GM18951 (cell line): Measurements from ENCODE around the gene ABCE1.
A peak's percentile ranks its signal among the peaks of the same experiment; 100 is the strongest.

Source experiments
- POLR2A ChIP-seq: IDR thresholded peaks from 4 replicates; pipeline ENCODE4 v1.6.1; 2011; ENCODE audit warnings: mild to moderate bottlenecking; ENCODE audit not compliant: insufficient read length, insufficient read depth; ENCODE audit errors: extremely low read depth
- in situ Hi-C: fragments of 300-500 bp; cut with MboI; formaldehyde crosslinking; loops from one replicate; pipeline ENCODE4 v1.12.0; 2022; ENCODE audit warnings: low sequenced_read_pairs, mixed read lengths, inconsistent platforms; ENCODE audit not compliant: unreplicated experiment

ABCE1 gene

DNA sequence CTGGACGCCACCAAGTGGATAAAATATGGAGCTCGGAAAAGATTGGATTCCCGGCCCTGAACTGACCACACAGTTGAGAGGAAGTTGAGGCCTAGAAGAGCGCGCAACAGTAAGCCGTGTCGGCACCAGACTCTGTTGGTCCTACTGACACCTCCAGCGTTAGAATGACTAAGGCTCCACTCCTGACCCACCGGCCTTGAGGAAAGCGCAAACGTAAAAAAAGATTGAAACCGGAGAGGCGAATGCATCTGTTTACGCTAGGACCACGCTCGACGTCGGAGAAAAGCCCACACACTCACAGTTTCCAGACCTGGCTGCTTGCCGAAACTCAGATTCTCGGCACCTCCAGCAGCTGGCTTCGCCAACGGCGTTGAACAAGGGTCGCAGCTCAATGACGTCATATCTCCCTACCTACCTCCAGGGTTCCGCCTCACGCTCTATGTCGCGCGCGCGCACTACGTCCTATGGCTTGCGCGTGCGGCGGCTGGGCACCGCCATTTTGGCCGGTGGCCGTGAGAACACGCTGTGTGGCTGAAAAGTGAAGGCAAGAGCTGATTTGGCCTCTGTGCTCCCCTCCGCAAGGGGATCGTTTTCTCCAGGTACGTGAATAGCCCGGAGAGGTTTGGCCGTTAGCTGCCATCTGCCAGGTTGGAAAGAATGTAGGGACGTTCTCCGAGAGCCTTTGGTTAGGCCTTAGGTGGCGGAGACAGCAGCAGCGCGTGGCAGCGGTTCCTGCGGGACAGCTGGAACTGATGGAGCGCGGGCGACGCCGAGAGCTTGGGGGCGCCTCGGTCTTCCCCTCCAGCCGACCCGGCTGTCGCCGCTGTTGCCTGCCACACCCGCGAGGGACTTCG, at the start of gene ABCE1, which contains the start of gene ANAPC10:
ABCE1 (plus strand) TSS at position 491 of the 854 bp plus-strand sequence. CDS start 6,102 bp downstream, outside the sequence.
ANAPC10 (minus strand) TSS at position 376 of the 854 bp plus-strand sequence. CDS start 2,097 bp downstream, outside the sequence.
- peak; percentile 91 for TF ChIP-seq POLR2A
- in situ Hi-C loops, result no loop called here

DNA sequence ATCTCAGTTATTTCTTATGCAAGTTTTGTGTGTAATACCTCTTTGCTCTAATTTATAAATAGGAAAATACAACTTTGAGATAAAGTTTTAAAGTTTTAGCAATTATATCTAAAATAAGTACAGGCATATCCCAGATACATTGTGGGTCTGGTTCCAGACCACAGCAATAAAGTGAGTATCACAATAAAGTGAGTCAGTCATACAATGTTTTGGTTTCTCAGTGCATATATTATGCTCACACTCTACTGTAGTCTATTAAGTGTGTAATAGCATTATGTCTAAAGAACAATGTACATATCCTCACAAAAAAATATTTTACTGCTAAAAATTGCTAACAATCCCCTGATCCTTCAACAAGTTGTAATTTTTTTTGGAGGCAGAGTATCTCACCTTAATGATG, 49.3 kb upstream of the ABCE1 start:
- in situ Hi-C loops, result no loop called here
- TF ChIP-seq POLR2A, result no peak

DNA sequence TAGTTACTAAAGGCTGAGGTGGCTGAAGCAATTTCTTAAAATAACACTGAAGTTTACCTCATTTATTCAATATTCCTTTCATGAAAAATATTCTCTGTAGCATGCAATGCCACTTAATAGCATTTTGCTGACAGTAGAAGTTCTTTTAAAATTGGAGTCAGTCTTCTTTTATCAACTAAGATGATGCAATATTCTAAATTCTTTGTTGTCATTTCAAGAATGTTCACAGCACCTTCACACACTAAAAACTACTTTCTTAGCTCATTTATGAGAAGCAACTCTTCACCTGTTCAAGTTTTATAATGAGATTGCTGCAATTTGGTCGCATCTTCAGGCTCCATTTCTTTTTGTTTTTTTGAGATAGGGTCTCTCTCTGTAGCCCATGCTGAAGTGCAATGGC, 48.9 kb upstream of the ABCE1 start:
- no peak for TF ChIP-seq POLR2A
- in situ Hi-C loops, result no loop called here

DNA sequence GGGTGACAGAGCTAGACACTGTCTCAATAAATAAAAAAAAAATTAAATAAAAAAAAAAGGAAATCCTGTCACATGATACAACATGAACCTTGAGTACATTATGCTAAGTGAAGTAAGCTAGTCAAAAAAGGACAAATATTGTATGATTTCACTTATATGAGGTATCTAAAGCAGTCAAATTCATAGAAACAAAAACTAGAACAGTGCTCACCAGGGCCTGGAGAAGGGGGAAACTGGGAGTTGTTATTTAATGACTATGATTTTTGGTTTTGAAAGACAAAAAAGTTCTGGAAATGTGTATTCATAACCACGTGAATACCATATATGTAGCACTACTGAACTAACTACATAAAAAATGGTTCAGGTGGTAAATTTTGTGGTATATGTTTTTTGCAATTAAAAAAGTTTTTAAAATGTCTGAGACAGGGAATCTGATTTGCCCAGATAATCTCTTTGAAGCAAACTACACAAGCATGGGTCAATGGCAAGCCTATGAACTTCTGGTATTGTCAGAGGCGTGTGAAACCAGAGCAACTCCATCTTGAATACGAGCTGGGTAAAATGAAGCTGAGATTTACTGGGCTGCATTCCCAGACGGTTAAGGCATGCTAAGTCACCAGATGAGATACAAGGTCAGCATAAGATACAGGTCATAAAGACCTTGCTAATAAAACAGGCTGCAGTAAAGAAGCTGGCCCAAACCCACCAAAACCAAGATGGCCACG, 42.4 kb upstream of the ABCE1 start:
- TF ChIP-seq POLR2A, result no peak
- in situ Hi-C loops, result no loop called here

DNA sequence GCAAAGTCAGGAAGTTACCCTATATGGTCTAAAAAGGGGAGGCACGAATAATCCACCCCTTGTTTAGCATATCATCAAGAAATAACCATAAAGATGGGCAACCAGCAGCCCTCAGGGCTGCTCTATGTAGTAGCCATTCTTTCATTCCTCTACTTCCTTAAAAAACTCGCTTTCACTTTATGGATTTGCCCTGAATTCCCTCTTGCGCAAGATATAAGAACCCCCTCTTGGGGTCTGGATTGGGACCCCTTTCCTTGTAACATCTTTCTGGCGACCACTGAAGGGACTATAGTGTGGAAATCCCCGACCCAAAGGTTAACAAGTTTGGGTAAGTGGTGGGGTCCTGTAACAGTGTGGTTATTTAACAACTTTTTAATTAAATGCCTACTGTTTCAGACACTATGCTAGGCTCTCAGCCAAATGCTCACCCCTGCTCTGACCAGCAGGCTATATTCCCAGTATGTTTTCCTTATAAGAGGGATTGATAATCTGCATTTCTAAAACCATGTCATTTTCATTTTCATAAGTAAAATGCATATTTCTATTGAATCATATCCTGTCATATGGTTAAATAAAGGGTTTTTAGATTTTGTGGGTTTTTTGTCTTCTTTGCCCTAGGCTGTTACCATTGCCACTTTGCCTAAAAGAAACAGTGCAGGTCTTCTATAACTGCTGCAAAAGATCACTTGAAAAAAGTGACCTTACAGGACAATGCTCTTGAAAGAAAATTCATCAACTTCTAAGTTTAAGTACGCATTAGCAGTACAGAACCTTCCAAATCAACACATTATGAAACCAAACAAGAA, 41.6 kb upstream of the ABCE1 start:
- in situ Hi-C loops, result no loop called here
- TF ChIP-seq POLR2A, result no peak

DNA sequence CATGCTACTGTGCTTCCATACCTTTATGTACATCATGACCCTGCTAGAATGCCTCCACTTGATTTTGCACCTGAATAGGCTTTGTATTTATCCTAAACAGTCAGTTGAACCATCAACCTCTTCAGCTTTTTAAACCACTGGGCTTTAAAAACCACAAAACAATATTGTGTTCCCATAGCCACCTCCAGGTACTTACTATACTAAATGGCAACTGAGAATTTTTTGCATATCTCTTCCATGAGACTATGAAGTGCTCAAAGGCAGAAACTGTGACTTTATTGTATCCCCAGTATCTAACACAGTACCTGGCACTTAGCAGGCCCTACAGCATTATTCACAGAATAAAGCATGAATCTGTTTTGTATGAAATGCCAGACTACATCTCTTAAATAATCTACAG, 39.9 kb upstream of the ABCE1 start:
- no peak for TF ChIP-seq POLR2A
- in situ Hi-C loops, result no loop called here

DNA sequence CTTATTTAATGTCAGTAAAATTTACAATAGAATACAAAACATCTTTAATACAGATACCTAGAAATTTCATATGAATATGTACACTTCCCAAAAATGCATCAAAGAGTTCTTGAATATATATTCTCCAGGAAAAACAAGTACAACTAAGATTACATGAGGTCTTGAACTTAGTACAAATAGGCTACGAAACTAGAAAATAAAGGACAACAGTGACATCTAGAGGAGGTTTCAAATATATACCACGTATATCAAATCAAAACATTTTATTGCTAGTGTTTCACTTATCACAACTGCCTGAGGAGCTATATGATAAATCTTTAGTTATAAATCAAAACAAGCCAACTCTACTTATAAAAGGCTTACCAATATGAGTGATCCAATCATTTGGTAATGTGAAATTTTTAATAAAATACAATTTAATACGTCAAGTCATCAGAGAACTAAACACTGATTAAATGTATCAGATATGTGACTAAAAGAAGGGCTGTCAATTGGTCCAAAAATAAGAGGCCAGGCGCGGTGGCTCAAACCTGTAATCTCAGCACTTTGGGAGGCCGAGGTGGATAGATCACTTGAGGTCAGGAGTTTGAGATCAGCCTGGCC, 36.7 kb upstream of the ABCE1 start:
- in situ Hi-C loops, result loop anchor here (10.0 kb wide), 1 partner anchor 877 kb away; no protein-coding TSS in a partner anchor
- TF ChIP-seq POLR2A, result no peak

DNA sequence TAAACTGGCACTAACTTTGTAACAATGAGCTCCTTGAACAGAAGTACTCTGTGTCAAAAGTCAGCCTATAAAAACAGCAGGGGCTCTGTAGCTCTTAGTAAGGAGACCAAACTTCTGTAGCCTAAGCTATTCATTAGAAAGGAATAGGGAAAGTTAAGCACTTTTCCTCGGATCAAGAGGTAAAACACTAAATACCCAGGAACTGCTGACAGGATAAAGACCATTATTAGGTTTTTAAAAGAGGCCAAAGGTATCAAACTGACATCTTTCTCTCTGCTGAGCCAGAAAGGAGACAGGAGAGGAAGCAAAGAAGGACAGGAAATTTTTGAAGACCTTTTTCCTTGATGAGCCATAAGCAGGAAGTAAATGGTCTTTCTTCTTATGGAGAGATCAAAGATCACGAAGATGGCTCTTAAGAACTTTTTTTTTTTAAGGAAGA, 32.0 kb upstream of the ABCE1 start:
- TF ChIP-seq POLR2A, result no peak
- in situ Hi-C loops, result loop anchor here (10.0 kb wide), 1 partner anchor 881 kb away; no protein-coding TSS in a partner anchor

DNA sequence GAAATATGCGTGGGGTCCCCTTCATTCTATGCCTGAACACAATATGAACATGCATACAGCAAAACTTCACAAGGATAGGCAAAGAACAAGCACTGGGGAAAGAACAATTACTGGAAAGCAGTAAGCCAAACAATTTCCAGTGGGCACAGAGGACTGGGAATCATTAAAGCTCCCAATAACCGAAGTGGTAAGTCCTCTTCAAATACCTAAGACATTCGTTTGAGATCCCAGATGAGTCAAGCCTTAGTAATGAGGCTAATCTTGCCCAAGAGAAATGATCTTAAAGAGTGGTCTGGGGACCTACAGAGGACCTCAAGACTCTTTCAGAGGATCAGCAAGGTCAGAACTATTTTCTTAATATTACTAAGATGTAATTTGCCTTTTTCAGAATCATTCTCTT, 28.8 kb upstream of the ABCE1 start:
- in situ Hi-C loops, result loop anchor here (10.0 kb wide), 1 partner anchor 885 kb away; no protein-coding TSS in a partner anchor
- TF ChIP-seq POLR2A, result no peak

DNA sequence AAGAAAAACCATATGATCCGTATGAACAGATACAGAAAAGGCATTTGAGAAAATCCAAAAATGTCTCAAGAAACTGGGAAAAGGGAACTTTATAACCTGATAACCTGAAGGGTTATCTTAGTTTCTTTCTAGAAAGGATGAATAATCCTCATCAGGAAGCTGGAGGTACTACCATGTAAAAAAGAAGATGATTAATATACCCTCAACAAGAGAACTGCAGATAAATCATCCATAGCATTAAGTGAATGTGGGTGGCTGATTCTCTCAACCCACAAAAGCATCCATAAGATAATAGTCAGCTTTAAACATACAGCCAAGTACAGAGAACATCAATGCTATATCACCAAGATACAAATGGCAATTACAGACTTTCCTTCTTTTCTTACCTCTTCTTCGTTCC, 26.6 kb upstream of the ABCE1 start:
- in situ Hi-C loops, result no loop called here
- TF ChIP-seq POLR2A, result no peak

DNA sequence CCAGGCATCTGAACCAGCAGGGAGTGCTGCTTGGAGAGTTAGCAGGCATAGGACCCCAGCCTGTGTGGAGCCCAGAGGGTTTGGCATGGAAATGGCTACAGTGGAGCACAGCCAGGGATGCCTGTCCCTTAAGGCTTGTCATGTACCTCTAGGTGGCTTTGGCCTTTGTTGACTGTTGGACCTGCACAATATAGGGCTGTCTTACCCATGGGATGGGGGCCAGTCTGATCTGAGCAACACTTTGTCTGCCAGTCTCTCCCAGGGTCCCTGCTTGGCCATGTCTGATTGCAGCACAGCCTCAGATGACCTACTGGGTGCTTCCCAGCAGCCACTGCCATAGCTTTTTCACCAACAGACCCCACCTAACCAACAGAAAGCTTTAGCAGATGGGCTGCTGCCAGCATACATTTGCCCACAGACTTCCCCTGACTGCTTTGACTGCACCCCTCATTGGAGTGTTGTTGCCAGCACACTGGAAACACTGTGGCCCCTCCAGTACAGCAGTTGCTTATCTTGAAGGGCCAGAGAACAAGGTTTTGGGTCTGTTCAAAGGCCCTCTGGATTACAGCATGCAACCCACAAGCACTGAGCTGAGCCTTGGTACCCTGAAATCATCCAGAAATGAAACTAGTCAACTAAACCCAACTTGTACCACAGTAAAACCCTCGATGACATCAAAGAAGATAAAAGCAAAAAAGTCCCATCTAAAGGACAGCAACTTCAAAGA, 22.2 kb upstream of the ABCE1 start:
- in situ Hi-C loops, result no loop called here
- TF ChIP-seq POLR2A, result no peak

DNA sequence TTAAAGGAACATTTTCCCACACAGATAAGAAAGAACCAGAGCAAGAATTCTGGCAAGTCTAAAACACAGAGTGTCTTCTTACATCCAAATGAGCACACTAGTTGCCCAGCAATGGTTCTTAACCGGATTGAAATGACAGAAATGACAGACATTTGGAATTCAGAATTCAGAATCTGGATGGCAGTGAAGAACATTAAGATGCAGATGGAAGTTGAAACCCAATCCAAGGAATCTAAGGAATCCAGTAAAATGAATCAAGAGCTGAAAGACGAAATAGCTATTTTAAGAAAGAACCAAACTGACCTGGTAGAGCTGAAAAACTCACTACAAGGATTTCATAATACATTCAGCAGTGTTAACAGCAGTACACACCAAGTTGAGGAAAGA, 21.6 kb upstream of the ABCE1 start:
- in situ Hi-C loops, result no loop called here
- TF ChIP-seq POLR2A, result no peak
